Activated CD4-positive, alpha-beta T cell treated with anti-CD3 and anti-CD28 coated beads, Interleukin-2, amount 10 ng/mL, durations not matched to agents 24 days and 14 days (primary cell): ENCODE measurements around the gene FAM161B. TPM values are rescaled to one million over a fixed set of nuclear protein-coding genes. Genes with fewer than 3 reads are reported as not detected.
"Not testable (repeated sequence)": the region's sequence is repeated elsewhere in the genome, so short reads cannot be mapped to it uniquely, and the experiment has no call there.

Experiments used
- DNase-seq: peaks from one replicate; pipeline ENCODE4 v3.0.0; 2022
- H3K27ac Mint-ChIP-seq: one replicate; pipeline ENCODE4 v1.8.0; 2022; ENCODE audit warnings: mild to moderate bottlenecking, mixed read lengths
- H3K27me3 Mint-ChIP-seq: one replicate; pipeline ENCODE4 v1.8.0; 2022; ENCODE audit warnings: mixed read lengths
- H3K36me3 Mint-ChIP-seq: one replicate; pipeline ENCODE4 v1.8.0; 2022; ENCODE audit warnings: low read depth, mild to moderate bottlenecking, mixed read lengths
- H3K4me1 Mint-ChIP-seq: one replicate; pipeline ENCODE4 v1.8.0; 2021; ENCODE audit warnings: mixed read lengths
- H3K4me3 Mint-ChIP-seq: one replicate; pipeline ENCODE4 v1.8.0; 2022; ENCODE audit warnings: mild to moderate bottlenecking, moderate library complexity, mixed read lengths
- H3K9me3 Mint-ChIP-seq: one replicate; pipeline ENCODE4 v1.8.0; 2021; ENCODE audit warnings: mixed read lengths
- intact Hi-C: fragments of 100-400 bp; cut with micrococcal nuclease; formaldehyde crosslinking; loops from one replicate; pipeline ENCODE4 v1.15.1; 2023
- total RNA-seq: library from RNA; stranded (reverse); gene quantifications from 2 replicates; pipeline ENCODE4 v1.2.3, GENCODE V29; 2022

The FAM161B gene
- total RNA-seq, 1 donor from 2014 or later, result 0.75 TPM

GRCh38 chr14:73916324-73916723 is 33.6 kb downstream of the FAM161B start:
- Mint-ChIP-seq H3K9me3 (no peaks in the 10 kb centered on the region), H3K36me3 (peaks cover 52% of the 10 kb centered on the region), H3K4me1 (peaks cover 7% of the 10 kb centered on the region), H3K27me3 (no peaks in the 10 kb centered on the region), H3K27ac (no peak overlapping the region), H3K4me3 (no peak overlapping the region)
- intact Hi-C loops, result no loop called here
- DNase-seq, result no peak

- no peak for DNase-seq
- peaks cover 11% of the 10 kb centered on the region for H3K4me1 Mint-ChIP-seq
- H3K9me3 Mint-ChIP-seq, result no peaks in the 10 kb centered on the region
- peaks cover 62% of the 10 kb centered on the region for H3K36me3 Mint-ChIP-seq
- H3K4me3 Mint-ChIP-seq, result no peak overlapping the region
- intact Hi-C loops, result no loop called here
- H3K27me3 Mint-ChIP-seq, result no peaks in the 10 kb centered on the region
- no peak overlapping the region for H3K27ac Mint-ChIP-seq
Measured at GRCh38 chr14:73913256-73913655, 36.6 kb downstream of the FAM161B start.

GRCh38 chr14:73909681-73910080 is 40.2 kb downstream of the FAM161B start:
- no peaks in the 10 kb centered on the region for H3K9me3 Mint-ChIP-seq
- peaks cover 80% of the 10 kb centered on the region for H3K36me3 Mint-ChIP-seq
- H3K27me3 Mint-ChIP-seq, result no peaks in the 10 kb centered on the region
- intact Hi-C loops, result no loop called here
- peaks cover 5% of the 10 kb centered on the region for H3K4me1 Mint-ChIP-seq
- H3K27ac Mint-ChIP-seq, result no peak overlapping the region
- no peak overlapping the region for H3K4me3 Mint-ChIP-seq
- DNase-seq, result no peak

- Mint-ChIP-seq H3K27ac (no peak overlapping the region), H3K27me3 (no peaks in the 10 kb centered on the region), H3K4me1 (no peaks in the 10 kb centered on the region), H3K4me3 (no peak overlapping the region), H3K36me3 (peaks cover 61% of the 10 kb centered on the region), H3K9me3 (no peaks in the 10 kb centered on the region)
- intact Hi-C loops, result no loop called here
- DNase-seq, result no peak
Measured at GRCh38 chr14:73903028-73903427, 46.9 kb downstream of the FAM161B start.

- intact Hi-C loops, result no loop called here
- Mint-ChIP-seq H3K27ac (peak overlapping the region; percentile 18), H3K4me1 (peaks cover 15% of the 10 kb centered on the region), H3K4me3 (no peak overlapping the region), H3K27me3 (no peaks in the 10 kb centered on the region), H3K36me3 (peaks cover 59% of the 10 kb centered on the region), H3K9me3 (no peaks in the 10 kb centered on the region)
- no peak for DNase-seq
Measured at GRCh38 chr14:73896521-73896920, 53.4 kb downstream of the FAM161B start.

- Mint-ChIP-seq H3K9me3 (no peaks in the 10 kb centered on the region), H3K4me1 (peaks cover 15% of the 10 kb centered on the region), H3K36me3 (peaks cover 55% of the 10 kb centered on the region), H3K27ac (peak overlapping the region; percentile 31), H3K4me3 (no peak overlapping the region), H3K27me3 (no peaks in the 10 kb centered on the region)
- intact Hi-C loops, result no loop called here
- no peak for DNase-seq
Measured at GRCh38 chr14:73895939-73896338, 54.0 kb downstream of the FAM161B start.

GRCh38 chr14:73894180-73894687 is 55.7 kb downstream of the FAM161B start:
- intact Hi-C loops, H3K9me3 Mint-ChIP-seq, H3K4me3 Mint-ChIP-seq, H3K27me3 Mint-ChIP-seq, DNase-seq: not testable (repeated sequence)
- peaks cover 21% of the 10 kb centered on the region for H3K4me1 Mint-ChIP-seq
- peaks cover 47% of the 10 kb centered on the region for H3K36me3 Mint-ChIP-seq
- H3K27ac Mint-ChIP-seq, result peak overlapping the region; percentile 14

GRCh38 chr14:73889376-73889775 is 60.5 kb downstream of the FAM161B start:
- Mint-ChIP-seq H3K27ac (no peak overlapping the region), H3K36me3 (peaks cover 18% of the 10 kb centered on the region), H3K27me3 (no peaks in the 10 kb centered on the region), H3K9me3 (no peaks in the 10 kb centered on the region), H3K4me3 (no peak overlapping the region), H3K4me1 (peaks cover 41% of the 10 kb centered on the region)
- DNase-seq, result no peak
- intact Hi-C loops, result loop anchor here (5.0 kb wide), 4 partner anchors 147 to 397 kb away; partner anchors contain the start of genes PNMA1 and RIOX1

- Mint-ChIP-seq H3K27ac (peak overlapping the region; percentile 10), H3K27me3 (no peaks in the 10 kb centered on the region), H3K9me3 (no peaks in the 10 kb centered on the region), H3K36me3 (peaks cover 15% of the 10 kb centered on the region), H3K4me3 (peak overlapping the region; percentile 84), H3K4me1 (peaks cover 41% of the 10 kb centered on the region)
- DNase-seq, result no peak
- intact Hi-C loops, result loop anchor here (5.0 kb wide), 4 partner anchors 147 to 397 kb away; partner anchors contain the start of genes PNMA1 and RIOX1
Measured at GRCh38 chr14:73888971-73889370, 60.9 kb downstream of the FAM161B start.

- H3K4me3 Mint-ChIP-seq, result peak overlapping the region; percentile 84
- peaks cover 11% of the 10 kb centered on the region for H3K36me3 Mint-ChIP-seq
- no peaks in the 10 kb centered on the region for H3K9me3 Mint-ChIP-seq
- peaks cover 41% of the 10 kb centered on the region for H3K4me1 Mint-ChIP-seq
- no peaks in the 10 kb centered on the region for H3K27me3 Mint-ChIP-seq
- DNase-seq, result no peak
- peak overlapping the region; percentile 99 for H3K27ac Mint-ChIP-seq
- intact Hi-C loops, result loop anchor here (5.0 kb wide), 4 partner anchors 146 to 396 kb away; partner anchors contain the start of genes PNMA1 and RIOX1
Measured at GRCh38 chr14:73888460-73888725, 61.5 kb downstream of the FAM161B start.

- H3K4me1 Mint-ChIP-seq, result peaks cover 41% of the 10 kb centered on the region
- intact Hi-C loops, result loop anchor here (2.0 to 5.0 kb wide), 7 partner anchors 63 to 396 kb away; partner anchors contain the start of genes ALDH6A1, BBOF1, COQ6 and ENTPD5
- peak; percentile 60 for DNase-seq
Measured at GRCh38 chr14:73887694-73888459, 62.0 kb downstream of the FAM161B start.

GRCh38 chr14:73887318-73887616 is 62.6 kb downstream of the FAM161B start:
- H3K9me3 Mint-ChIP-seq, result no peaks in the 10 kb centered on the region
- peak overlapping the region; percentile 99 for H3K27ac Mint-ChIP-seq
- intact Hi-C loops, result loop anchor here (2.0 to 5.0 kb wide), 7 partner anchors 64 to 395 kb away; partner anchors contain the start of genes ALDH6A1, BBOF1, COQ6 and ENTPD5
- H3K4me3 Mint-ChIP-seq, result peak overlapping the region; percentile 84
- peaks cover 41% of the 10 kb centered on the region for H3K4me1 Mint-ChIP-seq
- no peaks in the 10 kb centered on the region for H3K27me3 Mint-ChIP-seq
- peaks cover 11% of the 10 kb centered on the region for H3K36me3 Mint-ChIP-seq
- no peak for DNase-seq

More at GRCh38 chr14:73887694-73888459, 62.0 kb downstream of the FAM161B start:
- Mint-ChIP-seq H3K36me3 (peaks cover 11% of the 10 kb centered on the region), H3K9me3 (no peaks in the 10 kb centered on the region), H3K27me3 (no peaks in the 10 kb centered on the region), H3K4me3 (peak overlapping the region; percentile 84), H3K27ac (peak overlapping the region; percentile 99)

- Mint-ChIP-seq H3K27ac (peak within 1 kb of the TSS; percentile 99), H3K4me3 (peak within 1 kb of the TSS; percentile 84), H3K36me3 (peaks cover 7% of the 10 kb centered on the region), H3K9me3 (no peaks in the 10 kb centered on the region), H3K4me1 (peaks cover 38% of the 10 kb centered on the region), H3K27me3 (no peaks in the 10 kb centered on the region)
- peak; percentile 96 for DNase-seq
- intact Hi-C loops, result loop anchor here (1.0 to 5.0 kb wide), 9 partner anchors 64 to 394 kb away; partner anchors contain the start of genes ACOT2, ALDH6A1, BBOF1 and COQ6
Measured at GRCh38 chr14:73886449-73887317, 63.2 kb downstream of the FAM161B start, which contains the start of gene ZNF410. TSS of gene ZNF410 (plus strand) at chr14:73886859. CDS start at chr14:73892176, 5,317 bp downstream.
